Spleen (tissue), 7 donors: ENCODE measurements around the gene PPP2R5B.

ENCODE experiments used
- CTCF ChIP-seq, 11 experiments: fragments of 200-600 bp in 7 of 11; fragments of 450-650 bp in 4 of 11; sonication (generic) in 4 of 11; IDR thresholded peaks in 8 of 11; conservative IDR thresholded peaks in 3 of 11; 1 replicate in 7 of 11; 2 replicates in 4 of 11; pipeline versions ENCODE4 v1.4.0 to v1.8.0; 2016 to 2021; ENCODE audit warnings: antibody characterized with exemption in 11 of 11, inconsistent platforms in 4 of 11, mild to moderate bottlenecking in 1 of 11
- POLR2A ChIP-seq, 3 donors: fragments of 450-650 bp; IDR thresholded peaks; one replicate each; pipeline ENCODE4 v1.5.1; 2017; ENCODE audit warnings: antibody characterized with exemption in 3 of 3, mild to moderate bottlenecking in 1 of 3
- POLR2AphosphoS5 ChIP-seq, 3 donors: sonication (generic); formaldehyde crosslinking; IDR thresholded peaks; one replicate each; pipeline ENCODE4 v1.5.1; 2017; ENCODE audit warnings: antibody characterized with exemption in 3 of 3
- donor health status: DM: no; HTN: no; CAD: no; lungs with moderate emphysema.
- donor health status: DM: no; HTN: no; CAD: no.
- donor health status: DM: no; HTN: no; CAD: no.

- TF ChIP-seq POLR2AphosphoS5 (IDR thresholded peaks at IDR 0.05) (peak in 1 of 3 donors; percentile 19), CTCF (IDR thresholded peaks at IDR 0.05 in 8 of 11, conservative IDR thresholded peaks at IDR 0.05 in 3 of 11) (no peak), POLR2A (IDR thresholded peaks at IDR 0.05) (no peak)
Measured at GRCh38 chr11:64925536-64926436, 1.3 kb downstream of the PPP2R5B start.
